IgD-negative memory B cell (primary cell): Measurements from ENCODE around the gene CENPV. TPM values are rescaled to one million over a fixed set of nuclear protein-coding genes. Genes with fewer than 3 reads are reported as not detected.

Experiments used
- H3K27ac Mint-ChIP-seq, 3 donors: one replicate each; pipeline ENCODE4 v1.8.0; 2020 to 2022; ENCODE audit warnings: mild to moderate bottlenecking in 3 of 3, mixed read lengths in 3 of 3, moderate library complexity in 1 of 3
- H3K27me3 Mint-ChIP-seq: one replicate; pipeline ENCODE4 v1.8.0; 2021; ENCODE audit warnings: mixed read lengths
- H3K36me3 Mint-ChIP-seq: one replicate; pipeline ENCODE4 v1.8.0; 2020; ENCODE audit warnings: mild to moderate bottlenecking, mixed read lengths
- H3K4me1 Mint-ChIP-seq, 3 donors: one replicate each; pipeline ENCODE4 v1.8.0; 2020 to 2022; ENCODE audit warnings: mixed read lengths in 3 of 3, mild to moderate bottlenecking in 1 of 3
- H3K4me3 Mint-ChIP-seq, 4 donors: one replicate each; pipeline ENCODE4 v1.8.0; 2020 to 2022; ENCODE audit warnings: mild to moderate bottlenecking in 4 of 4, mixed read lengths in 4 of 4, moderate library complexity in 3 of 4
- H3K9me3 Mint-ChIP-seq, 3 donors: one replicate each; pipeline ENCODE4 v1.8.0; 2020 to 2021; ENCODE audit warnings: mixed read lengths in 3 of 3, mild to moderate bottlenecking in 1 of 3
- polyA plus RNA-seq: library from polyadenylated mRNA; unstranded; fragments of 300-500 nt; fragmentation: Illumina TruSeq; gene quantifications from one replicate; pipeline ENCODE4 v1.2.3, GENCODE V29; 2021

CENPV gene
- polyA plus RNA-seq, 1 donor from 2014 or later: 17.3 TPM

- Mint-ChIP-seq H3K27ac (peak overlapping the region in 2 of 3 donors; percentile 47 to 86), H3K36me3 (no peaks in the 10 kb centered on the region), H3K4me3 (peak overlapping the region in 3 of 4 donors; percentile 8 to 16 (median 9)), H3K27me3 (peaks cover 2% of the 10 kb centered on the region), H3K9me3 (peaks cover 0 to 2% (median 1%) of the 10 kb centered on the region in 3 donors), H3K4me1 (peaks cover 22 to 24% (median 23%) of the 10 kb centered on the region in 3 donors)
Measured at GRCh38 chr17:16378636-16379282, 25.5 kb upstream of the CENPV start.

GRCh38 chr17:16377941-16378341 is 24.7 kb upstream of the CENPV start:
- peaks cover 0 to 2% (median 1%) of the 10 kb centered on the region in 3 donors for H3K9me3 Mint-ChIP-seq
- peak overlapping the region in 1 of 3 donors; percentile 29 for H3K27ac Mint-ChIP-seq
- peaks cover 16 to 18% (median 17%) of the 10 kb centered on the region in 3 donors for H3K4me1 Mint-ChIP-seq
- H3K27me3 Mint-ChIP-seq: peaks cover 2% of the 10 kb centered on the region
- no peaks in the 10 kb centered on the region for H3K36me3 Mint-ChIP-seq
- peak overlapping the region in 1 of 4 donors; percentile 57 for H3K4me3 Mint-ChIP-seq

GRCh38 chr17:16374146-16374938 is 21.1 kb upstream of the CENPV start:
- no peaks in the 10 kb centered on the region for H3K27me3 Mint-ChIP-seq
- no peaks in the 10 kb centered on the region for H3K36me3 Mint-ChIP-seq
- no peak overlapping the region for H3K27ac Mint-ChIP-seq
- no peaks in the 10 kb centered on the region for H3K4me1 Mint-ChIP-seq
- H3K9me3 Mint-ChIP-seq: no peaks in the 10 kb centered on the region
- H3K4me3 Mint-ChIP-seq: no peak overlapping the region

- no peaks in the 10 kb centered on the region for H3K36me3 Mint-ChIP-seq
- H3K4me1 Mint-ChIP-seq: no peaks in the 10 kb centered on the region
- no peak overlapping the region for H3K27ac Mint-ChIP-seq
- H3K4me3 Mint-ChIP-seq: no peak overlapping the region
- H3K27me3 Mint-ChIP-seq: no peaks in the 10 kb centered on the region
- H3K9me3 Mint-ChIP-seq: no peaks in the 10 kb centered on the region
Measured at GRCh38 chr17:16371742-16372141, 18.5 kb upstream of the CENPV start.

GRCh38 chr17:16364625-16365024 is 11.4 kb upstream of the CENPV start:
- no peaks in the 10 kb centered on the region for H3K36me3 Mint-ChIP-seq
- no peak overlapping the region for H3K27ac Mint-ChIP-seq
- H3K27me3 Mint-ChIP-seq: no peaks in the 10 kb centered on the region
- H3K9me3 Mint-ChIP-seq: no peaks in the 10 kb centered on the region
- peaks cover 0 to 4% (median 2%) of the 10 kb centered on the region in 3 donors for H3K4me1 Mint-ChIP-seq
- no peak overlapping the region for H3K4me3 Mint-ChIP-seq

GRCh38 chr17:16363749-16364536 is 10.7 kb upstream of the CENPV start:
- H3K9me3 Mint-ChIP-seq: no peaks in the 10 kb centered on the region
- H3K27me3 Mint-ChIP-seq: no peaks in the 10 kb centered on the region
- H3K4me1 Mint-ChIP-seq: peaks cover 0 to 4% (median 2%) of the 10 kb centered on the region in 3 donors
- H3K27ac Mint-ChIP-seq: peak overlapping the region in 1 of 3 donors; percentile 9
- H3K36me3 Mint-ChIP-seq: no peaks in the 10 kb centered on the region
- H3K4me3 Mint-ChIP-seq: peak overlapping the region in 1 of 4 donors; percentile 1

GRCh38 chr17:16361874-16362273 is 8.6 kb upstream of the CENPV start:
- H3K27ac Mint-ChIP-seq: no peak overlapping the region
- no peak overlapping the region for H3K4me3 Mint-ChIP-seq
- H3K27me3 Mint-ChIP-seq: no peaks in the 10 kb centered on the region
- H3K9me3 Mint-ChIP-seq: no peaks in the 10 kb centered on the region
- peaks cover 0 to 4% (median 2%) of the 10 kb centered on the region in 3 donors for H3K4me1 Mint-ChIP-seq
- peaks cover 1% of the 10 kb centered on the region for H3K36me3 Mint-ChIP-seq

GRCh38 chr17:16358394-16358793 is 5.1 kb upstream of the CENPV start:
- peak overlapping the region in 3 of 4 donors; percentile 23 to 51 (median 41) for H3K4me3 Mint-ChIP-seq
- no peaks in the 10 kb centered on the region for H3K27me3 Mint-ChIP-seq
- peaks cover 4% of the 10 kb centered on the region for H3K36me3 Mint-ChIP-seq
- no peaks in the 10 kb centered on the region for H3K9me3 Mint-ChIP-seq
- no peak overlapping the region for H3K27ac Mint-ChIP-seq
- peaks cover 3 to 5% (median 5%) of the 10 kb centered on the region in 3 donors for H3K4me1 Mint-ChIP-seq

GRCh38 chr17:16354585-16354984 is 1.3 kb upstream of the CENPV start:
- peak overlapping the region in 1 of 3 donors; percentile 35 for H3K27ac Mint-ChIP-seq
- H3K4me3 Mint-ChIP-seq: peak overlapping the region; percentile 59 to 77 (median 68)
- H3K9me3 Mint-ChIP-seq: no peaks in the 10 kb centered on the region
- peaks cover 11 to 15% (median 14%) of the 10 kb centered on the region in 3 donors for H3K4me1 Mint-ChIP-seq
- no peaks in the 10 kb centered on the region for H3K27me3 Mint-ChIP-seq
- peaks cover 4% of the 10 kb centered on the region for H3K36me3 Mint-ChIP-seq

- H3K4me1 Mint-ChIP-seq: peaks cover 11 to 16% (median 15%) of the 10 kb centered on the region in 3 donors
- H3K4me3 Mint-ChIP-seq: peak overlapping the region; percentile 89 to 97 (median 96)
- H3K27me3 Mint-ChIP-seq: no peaks in the 10 kb centered on the region
- no peaks in the 10 kb centered on the region for H3K9me3 Mint-ChIP-seq
- H3K36me3 Mint-ChIP-seq: peaks cover 2% of the 10 kb centered on the region
- H3K27ac Mint-ChIP-seq: peak overlapping the region; percentile 52 to 93 (median 92)
Measured at GRCh38 chr17:16352667-16353316, 477 bp downstream of the CENPV start.

GRCh38 chr17:16352303-16352666 is 984 bp downstream of the CENPV start:
- Mint-ChIP-seq H3K27ac (peak overlapping the region; percentile 52 to 93 (median 92)), H3K9me3 (no peaks in the 10 kb centered on the region), H3K36me3 (peaks cover 2% of the 10 kb centered on the region), H3K4me1 (peaks cover 11 to 16% (median 15%) of the 10 kb centered on the region in 3 donors), H3K27me3 (no peaks in the 10 kb centered on the region), H3K4me3 (peak overlapping the region; percentile 89 to 97 (median 96))

- Mint-ChIP-seq H3K36me3 (peaks cover 2% of the 10 kb centered on the region), H3K9me3 (no peaks in the 10 kb centered on the region), H3K4me3 (peak overlapping the region; percentile 89 to 97 (median 96)), H3K27ac (peak overlapping the region; percentile 52 to 93 (median 92)), H3K27me3 (no peaks in the 10 kb centered on the region), H3K4me1 (peaks cover 11 to 16% (median 15%) of the 10 kb centered on the region in 3 donors)
Measured at GRCh38 chr17:16351831-16352230, 1.4 kb downstream of the CENPV start.

- Mint-ChIP-seq H3K4me1 (peaks cover 11 to 15% (median 14%) of the 10 kb centered on the region in 3 donors), H3K9me3 (no peaks in the 10 kb centered on the region), H3K27me3 (no peaks in the 10 kb centered on the region), H3K4me3 (peak overlapping the region in 1 of 4 donors; percentile 40), H3K36me3 (peaks cover 3% of the 10 kb centered on the region), H3K27ac (no peak overlapping the region)
Measured at GRCh38 chr17:16349431-16349830, 3.8 kb downstream of the CENPV start.

GRCh38 chr17:16348586-16348985 is 4.7 kb downstream of the CENPV start:
- Mint-ChIP-seq H3K4me3 (no peak overlapping the region), H3K36me3 (peaks cover 6% of the 10 kb centered on the region), H3K9me3 (no peaks in the 10 kb centered on the region), H3K27me3 (no peaks in the 10 kb centered on the region), H3K27ac (no peak overlapping the region), H3K4me1 (peaks cover 8 to 11% (median 11%) of the 10 kb centered on the region in 3 donors)
